ENCODE measurements around the gene APOO.
A peak's percentile ranks its signal among the peaks of the same experiment; 100 is the strongest.

The APOO gene

GRCh38 chrX:23887451-23887850 lies 20.3 kb downstream of the APOO start:
- DNase-seq: no peak
- no peak overlapping the region for H4K8ac ChIP-seq (ENCODE audit: low read length)
- no peak overlapping the region for H2BK5ac ChIP-seq (ENCODE audit: low read depth, low read length, poor library complexity, severe bottlenecking)
- H3K14ac ChIP-seq (ENCODE audit: low read length in 2 of 2): no peak overlapping the region
- H2BK12ac ChIP-seq (ENCODE audit: low read length in 2 of 2): no peak overlapping the region
- H3K27me3 ChIP-seq (ENCODE audit: control insufficient read depth in 1 of 2, insufficient read depth in 1 of 2, low read length in 2 of 2): no peaks in the 10 kb centered on the region
- no peak overlapping the region for H2BK120ac ChIP-seq (ENCODE audit: low read depth, low read length)
- H3K9ac ChIP-seq (ENCODE audit: low read length): no peak overlapping the region
- peaks cover 7% of the 10 kb centered on the region for H3K4me1 ChIP-seq (ENCODE audit: control insufficient read depth, insufficient read depth, low read depth, low read length)
- no peaks in the 10 kb centered on the region for H3K36me3 ChIP-seq (ENCODE audit: control insufficient read depth in 1 of 2, insufficient read depth in 2 of 2, low read depth in 1 of 2, low read length in 2 of 2)
- H2BK15ac ChIP-seq (ENCODE audit: low read depth, poor library complexity, severe bottlenecking): no peak overlapping the region
- no peak overlapping the region for H3K18ac ChIP-seq (ENCODE audit: low read depth in 1 of 2, low read length in 2 of 2)
- no peak overlapping the region for H3K4me2 ChIP-seq (ENCODE audit: low read length, poor library complexity, severe bottlenecking)
- H4K91ac ChIP-seq (ENCODE audit: low read length): no peak overlapping the region
- H2AK5ac ChIP-seq (ENCODE audit: low read length, severe bottlenecking): no peak overlapping the region
- H3K4ac ChIP-seq (ENCODE audit: low read depth in 1 of 2, low read length in 2 of 2): no peak overlapping the region
- no peak overlapping the region for H3K27ac ChIP-seq (ENCODE audit: low read length, poor library complexity, severe bottlenecking)
- no peaks in the 10 kb centered on the region for H3K9me3 ChIP-seq (ENCODE audit: control insufficient read depth, low read length)
- no peak overlapping the region for H3K4me3 ChIP-seq (ENCODE audit: insufficient read depth in 1 of 2, low read depth in 1 of 2, low read length in 2 of 2)
- peaks cover 2% of the 10 kb centered on the region for H3K79me1 ChIP-seq (replicated peaks; ENCODE audit: low read length, poor library complexity, severe bottlenecking)
- H2AFZ ChIP-seq (ENCODE audit: low read depth, low read length): no peak overlapping the region
- H3K23ac ChIP-seq (ENCODE audit: low read length in 2 of 2): no peak overlapping the region
- 100% methylated on average over 6 of the region's 6 CpGs for WGBS

- Histone ChIP-seq H3K4me2 (ENCODE audit: low read length, poor library complexity, severe bottlenecking) (no peak overlapping the region), H3K79me1 (replicated peaks; ENCODE audit: low read length, poor library complexity, severe bottlenecking) (peaks cover 2% of the 10 kb centered on the region), H3K27me3 (ENCODE audit: control insufficient read depth in 1 of 2, insufficient read depth in 1 of 2, low read length in 2 of 2) (no peaks in the 10 kb centered on the region), H3K14ac (ENCODE audit: low read length in 2 of 2) (no peak overlapping the region), H2BK120ac (ENCODE audit: low read depth, low read length) (no peak overlapping the region), H2BK15ac (ENCODE audit: low read depth, poor library complexity, severe bottlenecking) (no peak overlapping the region), H2AK5ac (ENCODE audit: low read length, severe bottlenecking) (no peak overlapping the region), H3K18ac (ENCODE audit: low read depth in 1 of 2, low read length in 2 of 2) (no peak overlapping the region), H4K91ac (ENCODE audit: low read length) (no peak overlapping the region), H3K4ac (ENCODE audit: low read depth in 1 of 2, low read length in 2 of 2) (no peak overlapping the region), H3K27ac (ENCODE audit: low read length, poor library complexity, severe bottlenecking) (peak overlapping the region; percentile 59), H2AFZ (ENCODE audit: low read depth, low read length) (no peak overlapping the region), H3K9me3 (ENCODE audit: control insufficient read depth, low read length) (no peaks in the 10 kb centered on the region), H4K8ac (ENCODE audit: low read length) (no peak overlapping the region), H3K4me3 (ENCODE audit: insufficient read depth in 1 of 2, low read depth in 1 of 2, low read length in 2 of 2) (no peak overlapping the region), H3K4me1 (ENCODE audit: control insufficient read depth, insufficient read depth, low read depth, low read length) (peaks cover 7% of the 10 kb centered on the region), H2BK5ac (ENCODE audit: low read depth, low read length, poor library complexity, severe bottlenecking) (no peak overlapping the region), H3K23ac (ENCODE audit: low read length in 2 of 2) (no peak overlapping the region), H3K36me3 (ENCODE audit: control insufficient read depth in 1 of 2, insufficient read depth in 2 of 2, low read depth in 1 of 2, low read length in 2 of 2) (no peaks in the 10 kb centered on the region), H3K9ac (ENCODE audit: low read length) (no peak overlapping the region), H2BK12ac (ENCODE audit: low read length in 2 of 2) (no peak overlapping the region)
- 53% methylated on average over 3 of the region's 3 CpGs for WGBS
- DNase-seq: no peak
These were observed 21.9 kb downstream of the APOO start for GRCh38 chrX:23885803-23886202.

DNA sequence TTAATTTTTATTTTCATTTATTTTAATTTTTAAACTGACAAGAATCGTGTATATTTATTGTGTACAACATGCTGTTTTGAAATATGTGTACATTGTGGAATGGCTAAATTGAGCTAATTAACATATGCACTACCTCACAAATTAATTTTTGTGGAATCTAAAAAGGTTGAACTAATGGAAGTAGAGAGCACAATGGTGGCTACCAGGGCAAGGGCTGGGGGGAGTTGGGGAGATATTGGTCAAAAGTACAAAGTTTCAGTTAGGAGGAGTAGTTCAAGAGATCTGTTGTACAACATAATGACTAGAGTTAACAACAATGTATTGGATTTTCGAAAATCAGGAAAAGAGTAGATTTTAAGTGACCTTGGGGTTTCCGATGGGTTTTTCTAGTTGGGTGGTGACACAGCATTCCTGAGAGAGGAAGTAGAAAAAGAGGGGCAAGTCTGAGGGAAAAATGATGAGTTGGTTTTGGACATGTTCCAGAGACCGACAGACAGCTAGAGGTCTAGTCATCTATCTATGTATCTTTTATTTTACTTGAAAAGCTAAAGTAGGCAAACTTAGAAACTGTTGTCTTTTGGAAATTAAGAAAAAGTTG lies 23.2 kb downstream of the APOO start:
- Histone ChIP-seq H3K4me2 (ENCODE audit: low read length, poor library complexity, severe bottlenecking) (no peak overlapping the region), H3K9me3 (ENCODE audit: control insufficient read depth, low read length) (no peaks in the 10 kb centered on the region), H2AFZ (ENCODE audit: low read depth, low read length) (no peak overlapping the region), H3K14ac (ENCODE audit: low read length in 2 of 2) (no peak overlapping the region), H3K79me1 (replicated peaks; ENCODE audit: low read length, poor library complexity, severe bottlenecking) (peaks cover 2% of the 10 kb centered on the region), H2BK5ac (ENCODE audit: low read depth, low read length, poor library complexity, severe bottlenecking) (no peak overlapping the region), H3K23ac (ENCODE audit: low read length in 2 of 2) (no peak overlapping the region), H3K27me3 (ENCODE audit: control insufficient read depth in 1 of 2, insufficient read depth in 1 of 2, low read length in 2 of 2) (no peaks in the 10 kb centered on the region), H3K4me1 (ENCODE audit: control insufficient read depth, insufficient read depth, low read depth, low read length) (peaks cover 7% of the 10 kb centered on the region), H2BK12ac (ENCODE audit: low read length in 2 of 2) (no peak overlapping the region), H3K18ac (ENCODE audit: low read depth in 1 of 2, low read length in 2 of 2) (no peak overlapping the region), H4K8ac (ENCODE audit: low read length) (no peak overlapping the region), H3K27ac (ENCODE audit: low read length, poor library complexity, severe bottlenecking) (peak overlapping the region; percentile 92), H2BK120ac (ENCODE audit: low read depth, low read length) (no peak overlapping the region), H3K9ac (ENCODE audit: low read length) (peak overlapping the region; percentile 54), H3K36me3 (ENCODE audit: control insufficient read depth in 1 of 2, insufficient read depth in 2 of 2, low read depth in 1 of 2, low read length in 2 of 2) (no peaks in the 10 kb centered on the region), H3K4ac (ENCODE audit: low read depth in 1 of 2, low read length in 2 of 2) (no peak overlapping the region), H4K91ac (ENCODE audit: low read length) (no peak overlapping the region), H2AK5ac (ENCODE audit: low read length, severe bottlenecking) (no peak overlapping the region), H2BK15ac (ENCODE audit: low read depth, poor library complexity, severe bottlenecking) (no peak overlapping the region), H3K4me3 (ENCODE audit: insufficient read depth in 1 of 2, low read depth in 1 of 2, low read length in 2 of 2) (no peak overlapping the region)
- 0% methylated on average over 3 of the region's 4 CpGs for WGBS
- peak; percentile 49 for DNase-seq

- no peak overlapping the region for H2BK5ac ChIP-seq (ENCODE audit: low read depth, low read length, poor library complexity, severe bottlenecking)
- no peak overlapping the region for H3K4ac ChIP-seq (ENCODE audit: low read depth in 1 of 2, low read length in 2 of 2)
- no peak overlapping the region for H3K4me3 ChIP-seq (ENCODE audit: insufficient read depth in 1 of 2, low read depth in 1 of 2, low read length in 2 of 2)
- DNase-seq: peak; percentile 86
- peaks cover 2% of the 10 kb centered on the region for H3K79me1 ChIP-seq (replicated peaks; ENCODE audit: low read length, poor library complexity, severe bottlenecking)
- no peak overlapping the region for H2AK5ac ChIP-seq (ENCODE audit: low read length, severe bottlenecking)
- H2BK12ac ChIP-seq (ENCODE audit: low read length in 2 of 2): peak overlapping the region in 1 of 2 experiments; percentile 63
- no peak overlapping the region for H2AFZ ChIP-seq (ENCODE audit: low read depth, low read length)
- WGBS: 13% methylated on average over 7 of the region's 9 CpGs
- peak overlapping the region; percentile 52 for H4K91ac ChIP-seq (ENCODE audit: low read length)
- H3K14ac ChIP-seq (ENCODE audit: low read length in 2 of 2): no peak overlapping the region
- peak overlapping the region; percentile 23 for H4K8ac ChIP-seq (ENCODE audit: low read length)
- no peaks in the 10 kb centered on the region for H3K9me3 ChIP-seq (ENCODE audit: control insufficient read depth, low read length)
- H3K27ac ChIP-seq (ENCODE audit: low read length, poor library complexity, severe bottlenecking): peak overlapping the region; percentile 92
- H3K4me2 ChIP-seq (ENCODE audit: low read length, poor library complexity, severe bottlenecking): no peak overlapping the region
- peak overlapping the region; percentile 54 for H3K9ac ChIP-seq (ENCODE audit: low read length)
- no peak overlapping the region for H2BK120ac ChIP-seq (ENCODE audit: low read depth, low read length)
- H2BK15ac ChIP-seq (ENCODE audit: low read depth, poor library complexity, severe bottlenecking): no peak overlapping the region
- H3K23ac ChIP-seq (ENCODE audit: low read length in 2 of 2): no peak overlapping the region
- H3K4me1 ChIP-seq (ENCODE audit: control insufficient read depth, insufficient read depth, low read depth, low read length): peaks cover 7% of the 10 kb centered on the region
- H3K27me3 ChIP-seq (ENCODE audit: control insufficient read depth in 1 of 2, insufficient read depth in 1 of 2, low read length in 2 of 2): no peaks in the 10 kb centered on the region
- H3K36me3 ChIP-seq (ENCODE audit: control insufficient read depth in 1 of 2, insufficient read depth in 2 of 2, low read depth in 1 of 2, low read length in 2 of 2): no peaks in the 10 kb centered on the region
- H3K18ac ChIP-seq (ENCODE audit: low read depth in 1 of 2, low read length in 2 of 2): peak overlapping the region; percentile 72 to 94
These were observed 23.9 kb downstream of the APOO start for GRCh38 chrX:23883737-23884354.

Data from mesenchymal stem cell (in vitro differentiated cells and primary cell).